Endothelial cell of umbilical vein (primary cell): ENCODE results near the gene AP5Z1. TPM values are rescaled to one million over a fixed set of nuclear protein-coding genes. Genes with fewer than 3 reads are reported as not detected.

Source experiments
- BruUV-seq: library from RNA; stranded (reverse); fragments of 400-500 nt; replicated peaks from 2 replicates; lab custom pipeline; 2021; lab: Mats Ljungman, UMichigan
- CTCF ChIA-PET: fragments of 300-600, 350-600 bp; sonication (Branson Sonifier 250); formaldehyde crosslinking; loops from one replicate; lab custom pipeline; 2021; ENCODE audit warnings: antibody characterized with exemption, inconsistent platforms; lab: Charles Lee
- POLR2A ChIA-PET: fragments of 300-600, 350-600 bp; sonication (Branson Sonifier 250); formaldehyde crosslinking; loops from one replicate; lab custom pipeline; 2021; ENCODE audit warnings: antibody characterized with exemption, inconsistent platforms; lab: Charles Lee
- DNase-seq: peaks from one replicate; pipeline ENCODE4 v3.0.0-alpha.2; 2011; ENCODE audit warnings: low read depth, low spot score
- FAIRE-seq: peaks from 2 replicates; lab custom pipeline; 2011; peaks lifted over from hg19 to GRCh38; lab: Jason Lieb, UNC
- H2AFZ ChIP-seq: 2 replicates; pipeline ENCODE4 v1.6.0; 2012; ENCODE audit warnings: low read depth, low read length, control low read depth, inconsistent platforms
- H3K27ac ChIP-seq: 2 replicates; pipeline ENCODE4 v1.5.1; 2011; ENCODE audit warnings: low read depth, mild to moderate bottlenecking, control low read depth, low read length, moderate library complexity; ENCODE audit not compliant: insufficient read depth
- H3K27me3 ChIP-seq, 2 experiments: 2 replicates each; pipeline versions ENCODE4 v1.6.0 to v1.6.1; 2011; ENCODE audit warnings: low read length in 2 of 2, mixed read lengths in 1 of 2; ENCODE audit not compliant: control insufficient read depth in 2 of 2, insufficient read depth in 2 of 2
- H3K36me3 ChIP-seq, 2 experiments: 2 replicates in 1 of 2; 3 replicates in 1 of 2; pipeline ENCODE4 v1.5.1; 2011; ENCODE audit warnings: low read length in 2 of 2, mild to moderate bottlenecking in 1 of 2, moderate library complexity in 1 of 2; ENCODE audit not compliant: control insufficient read depth in 2 of 2, insufficient read depth in 2 of 2; ENCODE audit errors: extremely low read depth in 1 of 2
- H3K4me1 ChIP-seq: 3 replicates; pipeline ENCODE4 v1.5.1; 2011; ENCODE audit warnings: mild to moderate bottlenecking, low read length; ENCODE audit not compliant: control insufficient read depth, insufficient read depth; ENCODE audit errors: extremely low read depth
- H3K4me2 ChIP-seq: 2 replicates; pipeline ENCODE4 v1.6.1; 2011; ENCODE audit warnings: low read length, control low read depth, mixed read lengths; ENCODE audit not compliant: insufficient read depth
- H3K4me3 ChIP-seq, 3 experiments: fragments of 200-600 bp in 1 of 3; sonication (generic), shearing (Covaris generic) in 1 of 3; replicated peaks in 1 of 3; 2 replicates each; pipeline ENCODE4 v1.5.1; 2011 to 2016; ENCODE audit warnings: control low read depth in 3 of 3, low read length in 3 of 3, mild to moderate bottlenecking in 2 of 3, inconsistent platforms in 1 of 3, low read depth in 1 of 3, moderate library complexity in 1 of 3; ENCODE audit not compliant: insufficient read depth in 1 of 3
- H3K79me2 ChIP-seq: 2 replicates; pipeline ENCODE4 v1.6.0; 2012; ENCODE audit warnings: low read length, inconsistent platforms; ENCODE audit not compliant: control insufficient read depth, insufficient read depth
- H3K9ac ChIP-seq: replicated peaks from 2 replicates; pipeline ENCODE3; 2011; ENCODE audit warnings: low read length, control low read depth; ENCODE audit not compliant: insufficient read depth; ENCODE audit errors: extremely low read depth
- H3K9me1 ChIP-seq: replicated peaks from 3 replicates; pipeline ENCODE4 v1.6.0; 2011; ENCODE audit warnings: mild to moderate bottlenecking, low read length; ENCODE audit not compliant: control insufficient read depth, insufficient read depth; ENCODE audit errors: extremely low read depth
- H3K9me3 ChIP-seq: replicated peaks from 2 replicates; pipeline ENCODE4 v1.5.1; 2012; ENCODE audit warnings: low read length, inconsistent platforms; ENCODE audit not compliant: control insufficient read depth, insufficient read depth
- H4K20me1 ChIP-seq: replicated peaks from 2 replicates; pipeline ENCODE3; 2011; ENCODE audit warnings: mild to moderate bottlenecking, low read length; ENCODE audit not compliant: control insufficient read depth, insufficient read depth; ENCODE audit errors: extremely low read depth
- EZH2 ChIP-seq: IDR thresholded peaks from 2 replicates; pipeline ENCODE4 v1.6.1; 2012; ENCODE audit warnings: borderline replicate concordance, low read depth, mild to moderate bottlenecking, moderate library complexity, low read length, inconsistent platforms; ENCODE audit not compliant: severe bottlenecking
- FOS ChIP-seq: IDR thresholded peaks from 2 replicates; pipeline ENCODE4 v1.6.1; 2011; ENCODE audit warnings: mild to moderate bottlenecking, low read length, moderate library complexity, borderline replicate concordance; ENCODE audit not compliant: insufficient read depth
- GATA2 ChIP-seq: IDR thresholded peaks from 2 replicates; pipeline ENCODE4 v1.7.0; 2011; ENCODE audit warnings: low read depth, mild to moderate bottlenecking, moderate library complexity, mixed read lengths, low read length; ENCODE audit not compliant: insufficient read length, insufficient read depth
- MYC ChIP-seq: IDR thresholded peaks from one replicate; pipeline ENCODE4 v1.6.1; 2011; ENCODE audit warnings: mild to moderate bottlenecking, low read depth, low read length
- dilution Hi-C: fragments of 300-500 bp; cut with MboI; formaldehyde crosslinking; loops from one replicate; pipeline ENCODE4 v1.15.0; 2019; ENCODE audit warnings: low sequenced_read_pairs; ENCODE audit not compliant: extremely low pct_ligation_motif_present
- intact Hi-C: fragments of 100-400 bp; cut with micrococcal nuclease; formaldehyde crosslinking; loops from one replicate; pipeline ENCODE4 v1.10.0; 2022
- polyA plus RNA-seq, 4 experiments: library from polyadenylated mRNA; depleted of rRNA in 3 of 4; stranded (reverse) in 3 of 4; unstranded in 1 of 4; fragments of >200 nt; gene quantifications; 2 replicates each; pipeline versions ENCODE4 v1.2.1 to v1.2.3, GENCODE V29; 2011 to 2012; ENCODE audit warnings: missing spikeins in 1 of 4
- total RNA-seq: library from RNA; stranded (reverse); gene quantifications from 2 replicates; pipeline ENCODE4 v1.2.3, GENCODE V29; 2021
- TF ChIP-seq, protein P1 (sequence below), 2 donors: IDR thresholded peaks; 1 replicate in 1 of 2; 2 replicates in 1 of 2; pipeline ENCODE4 v1.5.1; 2011; ENCODE audit warnings: low read length in 2 of 2, mild to moderate bottlenecking in 2 of 2, moderate library complexity in 2 of 2, control low read depth in 1 of 2, inconsistent platforms in 1 of 2, low read depth in 1 of 2; ENCODE audit not compliant: insufficient read depth in 1 of 2; ENCODE audit errors: extremely low read depth in 1 of 2

The AP5Z1 gene
- total and polyA plus RNA-seq, 2 donors (not counting 3 experiments of a cell fraction or from before 2014, with no cell fraction given): 53.7 to 58.9 TPM

- Histone ChIP-seq H3K4me2 (no peak overlapping the region), H2AFZ (no peak overlapping the region), H3K27me3 (no peaks in the 10 kb centered on the region), H3K36me3 (peaks cover 9 to 33% of the 10 kb centered on the region in 2 experiments), H3K4me3 (no peak overlapping the region), H3K9ac (no peak overlapping the region), H3K27ac (no peak overlapping the region), H4K20me1 (no peaks in the 10 kb centered on the region), H3K9me1 (no peaks in the 10 kb centered on the region), H3K9me3 (no peaks in the 10 kb centered on the region), H3K79me2 (no peaks in the 10 kb centered on the region), H3K4me1 (no peaks in the 10 kb centered on the region)
- TF ChIP-seq FOS (no peak), GATA2 (no peak)
- TF ChIP-seq, protein P1, sequence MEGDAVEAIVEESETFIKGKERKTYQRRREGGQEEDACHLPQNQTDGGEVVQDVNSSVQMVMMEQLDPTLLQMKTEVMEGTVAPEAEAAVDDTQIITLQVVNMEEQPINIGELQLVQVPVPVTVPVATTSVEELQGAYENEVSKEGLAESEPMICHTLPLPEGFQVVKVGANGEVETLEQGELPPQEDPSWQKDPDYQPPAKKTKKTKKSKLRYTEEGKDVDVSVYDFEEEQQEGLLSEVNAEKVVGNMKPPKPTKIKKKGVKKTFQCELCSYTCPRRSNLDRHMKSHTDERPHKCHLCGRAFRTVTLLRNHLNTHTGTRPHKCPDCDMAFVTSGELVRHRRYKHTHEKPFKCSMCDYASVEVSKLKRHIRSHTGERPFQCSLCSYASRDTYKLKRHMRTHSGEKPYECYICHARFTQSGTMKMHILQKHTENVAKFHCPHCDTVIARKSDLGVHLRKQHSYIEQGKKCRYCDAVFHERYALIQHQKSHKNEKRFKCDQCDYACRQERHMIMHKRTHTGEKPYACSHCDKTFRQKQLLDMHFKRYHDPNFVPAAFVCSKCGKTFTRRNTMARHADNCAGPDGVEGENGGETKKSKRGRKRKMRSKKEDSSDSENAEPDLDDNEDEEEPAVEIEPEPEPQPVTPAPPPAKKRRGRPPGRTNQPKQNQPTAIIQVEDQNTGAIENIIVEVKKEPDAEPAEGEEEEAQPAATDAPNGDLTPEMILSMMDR (IDR thresholded peaks at IDR 0.05; ENCODE audit: extremely low read depth in 1 of 2, insufficient read depth in 1 of 2, low read depth in 1 of 2, low read length in 2 of 2): no peak
- ChIA-PET CTCF (interaction anchor here (1.4 to 3.0 kb wide), 3 partner anchors 15 to 179 kb away, joined by 3 to 27 read pairs (median 4); partner anchors contain the start of genes AP5Z1 and RADIL), POLR2A (no interaction called here)
- dilution Hi-C loops (no loop called here), intact Hi-C loops (no loop called here)
- DNase-seq: no peak
- no TSS peak for BruUV-seq
- no peak for FAIRE-seq
Observed at GRCh38 chr7:4790516-4790991, 15.1 kb downstream of the AP5Z1 start.

DNA sequence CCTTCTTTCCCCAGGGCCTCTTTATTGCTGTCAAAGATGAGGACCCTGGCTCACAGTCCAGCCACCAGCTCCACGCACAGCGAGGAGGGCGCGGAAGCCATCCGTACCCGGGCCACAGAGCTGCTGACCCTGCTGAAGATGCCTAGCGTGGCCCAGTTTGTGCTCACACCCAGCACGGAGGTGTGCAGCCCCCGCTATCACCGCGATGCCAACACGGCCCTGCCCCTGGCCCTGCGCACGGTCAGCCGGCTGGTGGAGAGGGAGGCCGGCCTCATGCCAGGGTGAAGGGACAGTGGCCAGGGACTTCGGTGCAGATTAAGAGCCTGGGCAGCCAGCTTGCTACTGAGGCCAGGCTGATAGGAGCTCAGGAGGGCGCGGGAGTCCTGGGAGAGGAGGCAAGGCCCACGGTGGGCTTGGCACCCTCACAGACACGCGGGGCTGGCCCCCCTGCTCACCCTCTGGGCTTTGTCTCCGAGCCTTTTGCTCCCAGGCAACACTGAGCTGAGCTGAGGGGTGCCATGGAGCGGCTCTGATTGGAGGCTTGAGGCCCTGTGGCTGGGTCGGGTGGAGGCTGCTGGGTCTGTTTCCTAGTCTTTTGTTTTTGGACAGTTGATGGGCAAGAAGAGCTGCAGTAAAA lies 15.8 kb downstream of the AP5Z1 start:
- Histone ChIP-seq H3K36me3 (peaks cover 7 to 28% of the 10 kb centered on the region in 2 experiments), H3K27me3 (no peaks in the 10 kb centered on the region), H3K9ac (no peak overlapping the region), H3K79me2 (no peaks in the 10 kb centered on the region), H3K27ac (no peak overlapping the region), H3K4me1 (no peaks in the 10 kb centered on the region), H4K20me1 (no peaks in the 10 kb centered on the region), H2AFZ (no peak overlapping the region), H3K4me2 (no peak overlapping the region), H3K4me3 (no peak overlapping the region), H3K9me1 (no peaks in the 10 kb centered on the region), H3K9me3 (no peaks in the 10 kb centered on the region)
- ChIA-PET POLR2A (interaction anchor here (1.5 kb wide), 1 partner anchor 16 kb away, joined by 4 read pairs; the partner anchor contains the start of gene AP5Z1), CTCF (interaction anchor here (1.1 to 9.9 kb wide), 11 partner anchors 9 to 294 kb away, joined by 3 to 104 read pairs (median 4); partner anchors contain the start of genes AP5Z1 and RADIL)
- no peak for TF ChIP-seq MYC
- no peak for TF ChIP-seq EZH2
- TF ChIP-seq, protein P1 (IDR thresholded peaks at IDR 0.05; ENCODE audit: extremely low read depth in 1 of 2, insufficient read depth in 1 of 2, low read depth in 1 of 2, low read length in 2 of 2): no peak
- DNase-seq (no peak), FAIRE-seq (no peak)
- TSS peak; percentile 10 for BruUV-seq
- intact Hi-C loops: no loop called here
- dilution Hi-C loops: no loop called here
